GM19328 (cell line): Measurements from ENCODE around the gene LBHD2.

Source experiments
- ATAC-seq: cut with Tn5 transposase; IDR thresholded peaks from one replicate; pipeline ENCODE4 v1.9.1; 2021; ENCODE audit warnings: mild to moderate bottlenecking, moderate library complexity; ENCODE audit not compliant: unreplicated experiment

LBHD2 gene

DNA sequence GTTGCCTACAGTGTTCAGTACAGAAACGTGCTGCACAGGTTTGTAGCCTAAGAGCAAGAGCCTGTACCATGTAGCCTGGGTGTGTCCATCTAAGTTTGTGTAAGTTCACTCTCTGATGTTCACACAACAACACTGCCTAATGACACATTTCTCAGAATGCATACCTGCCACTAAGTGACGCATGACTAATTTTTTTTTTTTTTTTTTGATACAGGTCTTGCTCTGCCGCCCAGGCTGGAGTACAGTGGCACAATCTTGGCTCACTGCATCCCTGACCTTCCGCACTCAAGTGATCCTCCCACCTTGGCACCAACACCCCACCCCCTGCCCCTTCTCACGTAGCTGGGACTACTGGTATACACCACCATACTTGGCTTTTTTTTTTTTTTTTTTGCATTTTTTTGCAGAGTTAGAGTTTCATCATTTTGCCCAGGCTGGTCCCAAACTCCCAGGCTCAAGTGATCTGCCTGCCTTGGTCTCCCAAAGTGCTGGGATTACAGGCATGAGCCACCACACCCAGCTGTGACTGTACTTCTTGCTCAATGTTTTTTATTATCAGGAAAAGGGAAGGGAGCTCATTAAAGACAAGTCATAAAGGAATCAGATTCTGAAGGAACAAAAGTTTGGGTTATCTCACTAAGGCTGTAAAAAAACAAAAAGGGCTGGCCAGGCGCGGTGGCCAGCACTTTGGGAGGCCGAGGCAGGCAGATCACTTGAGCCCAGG, 16.6 kb upstream of the LBHD2 start:
- no peak for ATAC-seq

GRCh38 chr14:103068351-103069073, 15.5 kb upstream of the LBHD2 start:
- ATAC-seq, result no peak

- no peak for ATAC-seq
Measured at GRCh38 chr14:103070263-103070885, 13.6 kb upstream of the LBHD2 start.

GRCh38 chr14:103070971-103071542, 13.0 kb upstream of the LBHD2 start:
- ATAC-seq, result no peak

DNA sequence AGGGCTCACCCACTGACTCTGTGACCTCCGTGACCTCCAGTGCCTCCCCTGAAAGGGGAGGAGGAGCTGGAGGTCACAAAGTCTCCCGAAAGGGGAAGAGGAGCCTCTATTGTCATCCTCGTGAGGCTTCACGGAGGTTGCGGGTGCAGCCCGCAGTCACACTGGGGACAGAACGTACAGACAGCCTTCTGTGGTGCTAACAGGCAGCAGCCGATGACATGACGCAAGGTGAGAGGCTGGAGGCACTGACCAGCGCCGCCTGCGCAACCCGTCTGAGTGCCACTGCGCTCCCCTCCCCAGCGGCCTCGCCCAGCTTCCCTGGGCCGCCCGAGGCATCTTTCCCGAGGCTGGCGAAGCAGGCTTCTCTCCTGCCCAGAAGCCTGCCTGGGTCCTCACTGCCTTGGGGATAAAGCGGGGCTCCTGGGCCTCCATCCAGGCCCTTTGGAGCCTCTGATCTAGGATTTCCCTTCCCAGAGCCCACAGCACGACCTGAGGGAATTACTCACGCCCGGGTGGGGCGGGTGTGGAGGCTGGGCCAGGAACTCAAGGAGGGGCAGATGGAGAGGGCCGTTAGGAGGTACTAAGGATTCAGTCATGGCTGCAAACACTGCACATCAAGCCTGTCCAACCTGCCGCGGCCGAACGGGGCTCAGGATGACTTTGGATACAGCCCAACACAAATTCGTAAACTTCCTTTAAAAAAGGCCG, 12.3 kb upstream of the LBHD2 start:
- ATAC-seq, result no peak

GRCh38 chr14:103072595-103073366, 11.2 kb upstream of the LBHD2 start:
- ATAC-seq, result no peak

GRCh38 chr14:103073367-103073875, 10.6 kb upstream of the LBHD2 start:
- ATAC-seq, result no peak

DNA sequence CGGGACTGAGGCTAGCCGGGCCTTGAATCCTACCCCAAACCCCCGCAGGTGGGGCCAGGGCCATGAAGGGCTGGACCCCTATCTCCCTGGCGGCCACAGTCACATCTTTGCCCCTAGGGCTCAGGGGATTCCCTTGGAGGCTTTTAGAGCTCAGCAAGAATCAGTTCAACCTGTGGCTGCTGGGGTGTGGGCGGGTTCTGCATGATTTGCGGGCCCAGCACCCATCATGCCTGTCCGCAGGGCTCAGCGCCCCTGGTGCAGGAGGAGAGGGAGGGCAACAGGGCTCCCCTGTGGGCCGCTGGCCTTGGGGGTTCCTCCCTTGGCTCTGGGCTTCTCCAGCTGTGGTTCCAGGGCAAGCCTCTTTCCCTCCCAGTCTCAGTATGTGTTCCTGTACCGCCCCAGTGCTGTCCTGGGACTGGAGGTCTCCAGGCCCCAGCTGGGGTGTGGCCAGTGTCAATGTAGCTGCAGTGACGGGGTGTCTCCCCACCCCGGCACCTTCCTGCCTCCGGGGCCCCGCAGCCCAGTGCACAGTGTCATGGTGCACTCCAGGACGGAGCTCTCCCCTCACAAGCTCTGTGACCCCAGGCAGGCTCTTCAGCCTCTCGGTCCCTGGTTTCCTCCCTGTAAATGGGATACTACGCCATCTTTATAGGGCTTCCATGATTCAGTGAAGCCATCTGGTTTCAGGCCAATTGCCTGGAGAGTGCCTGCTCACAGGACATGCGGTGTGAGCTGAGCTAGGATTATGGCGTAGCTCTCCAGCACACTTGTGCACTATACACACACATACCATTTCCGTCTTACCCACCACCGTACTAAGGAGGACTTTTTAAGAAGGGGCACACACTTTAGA, 9.9 kb upstream of the LBHD2 start:
- no peak for ATAC-seq

GRCh38 chr14:103074729-103075367, 9.2 kb upstream of the LBHD2 start:
- ATAC-seq, result no peak

DNA sequence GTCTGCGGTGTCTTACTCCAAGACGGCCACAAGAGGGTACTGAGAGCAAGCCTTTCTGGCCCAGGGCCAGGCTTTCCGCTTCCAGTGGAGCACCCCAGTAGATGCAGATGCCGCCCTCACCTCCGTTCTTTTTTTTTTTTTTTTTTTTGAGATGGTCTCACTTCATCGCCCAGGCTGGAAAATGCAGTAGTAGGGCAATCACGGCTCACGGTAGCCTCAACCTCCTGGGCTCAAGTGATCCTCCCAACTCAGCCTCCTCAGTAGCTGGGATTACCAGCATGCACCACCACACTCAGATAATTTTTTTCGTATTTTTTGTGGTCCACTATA, 5.6 kb upstream of the LBHD2 start:
- ATAC-seq, result no peak

DNA sequence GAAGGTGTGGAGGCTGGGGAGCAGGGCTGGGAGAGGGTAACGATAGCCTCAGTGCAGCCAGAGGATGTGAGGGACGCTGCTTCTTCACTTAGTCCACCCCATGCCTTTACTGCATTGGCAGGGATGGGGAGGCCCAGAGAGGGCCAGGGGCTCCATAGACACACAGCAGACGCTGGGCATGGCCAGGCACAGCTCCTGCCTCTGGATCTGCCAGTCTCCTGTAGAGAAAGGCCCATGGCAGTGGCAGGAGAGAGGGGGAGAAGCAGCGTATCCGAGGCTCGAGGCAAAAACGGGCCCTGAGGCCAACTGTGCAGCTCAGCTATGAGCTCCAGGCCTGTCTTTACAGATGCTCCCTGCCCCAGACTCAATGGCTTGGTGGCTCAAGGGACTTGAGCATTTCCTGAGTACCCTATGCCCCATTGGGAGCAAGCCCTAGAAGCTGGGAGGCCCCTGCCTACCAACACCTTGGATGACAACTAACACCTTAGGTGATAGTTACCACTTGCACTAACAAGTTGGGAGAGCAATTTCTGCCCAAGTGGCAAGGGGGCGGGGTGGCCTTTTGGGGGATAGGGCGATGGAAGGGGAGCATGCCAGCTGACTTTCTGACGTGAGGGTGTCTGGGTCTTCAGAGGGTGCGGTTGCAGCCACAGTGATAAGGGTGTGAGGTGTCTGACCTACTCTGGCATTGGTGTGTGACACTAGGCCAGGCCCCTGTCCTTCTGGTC, 5.0 kb upstream of the LBHD2 start:
- no peak for ATAC-seq

DNA sequence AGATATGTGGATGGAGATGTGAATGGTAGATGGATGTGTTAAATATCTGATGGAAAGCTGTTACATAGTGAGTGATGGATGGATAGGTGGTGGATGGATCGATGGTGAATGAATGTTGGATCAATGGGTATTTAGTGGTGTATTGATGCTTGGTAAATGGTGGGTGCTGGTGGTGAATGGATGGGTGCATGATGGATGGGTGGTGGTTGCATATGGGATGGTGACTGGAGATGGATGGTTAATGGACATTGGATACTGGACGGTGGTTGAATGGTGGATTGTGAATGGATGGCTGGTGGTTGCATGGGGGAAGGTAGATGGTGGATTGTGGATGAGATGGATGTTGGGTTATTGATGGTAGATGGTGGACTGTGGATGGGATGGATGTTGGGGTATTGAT, 2.1 kb upstream of the LBHD2 start:
- ATAC-seq, result no peak

- no peak for ATAC-seq
Measured at GRCh38 chr14:103085106-103086091, 1.4 kb downstream of the LBHD2 start.

- ATAC-seq, result no peak
Measured at GRCh38 chr14:103086771-103087342, 2.8 kb downstream of the LBHD2 start.

DNA sequence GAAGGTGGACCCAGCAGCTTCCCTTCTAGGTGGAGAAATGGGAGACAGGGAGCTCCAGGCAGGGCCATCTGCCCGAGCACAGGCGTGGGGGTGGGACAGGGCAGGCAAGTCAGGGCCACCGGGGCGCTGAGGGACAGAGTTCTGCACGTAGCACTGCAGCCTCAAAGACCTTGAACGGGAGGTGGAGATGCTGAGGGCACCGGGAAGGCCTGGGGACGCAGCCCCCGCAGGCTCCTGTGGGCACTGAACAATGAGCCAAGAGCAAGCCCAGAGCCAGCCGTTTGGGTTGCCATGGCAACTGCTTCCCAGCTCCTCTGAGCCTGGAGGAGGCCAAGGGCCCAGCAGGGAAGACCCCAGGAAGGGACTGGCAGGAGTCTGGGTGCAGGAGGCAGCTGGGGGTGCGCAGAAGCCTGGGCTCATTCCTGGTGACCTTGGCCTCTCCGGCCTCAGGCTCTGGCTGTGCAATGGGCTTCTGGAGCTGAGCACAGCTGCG, 3.4 kb downstream of the LBHD2 start:
- no peak for ATAC-seq

- ATAC-seq, result no peak
Measured at GRCh38 chr14:103088921-103089320, 4.9 kb downstream of the LBHD2 start.
